IPS DF 4.7 (cell line): ENCODE results near the gene HDAC4.

Experiments
- DNase-seq: peaks from one replicate; pipeline ENCODE4 v3.0.0-alpha.2; 2013; ENCODE audit warnings: low spot score; ENCODE audit errors: extremely low read depth

Gene HDAC4

DNA sequence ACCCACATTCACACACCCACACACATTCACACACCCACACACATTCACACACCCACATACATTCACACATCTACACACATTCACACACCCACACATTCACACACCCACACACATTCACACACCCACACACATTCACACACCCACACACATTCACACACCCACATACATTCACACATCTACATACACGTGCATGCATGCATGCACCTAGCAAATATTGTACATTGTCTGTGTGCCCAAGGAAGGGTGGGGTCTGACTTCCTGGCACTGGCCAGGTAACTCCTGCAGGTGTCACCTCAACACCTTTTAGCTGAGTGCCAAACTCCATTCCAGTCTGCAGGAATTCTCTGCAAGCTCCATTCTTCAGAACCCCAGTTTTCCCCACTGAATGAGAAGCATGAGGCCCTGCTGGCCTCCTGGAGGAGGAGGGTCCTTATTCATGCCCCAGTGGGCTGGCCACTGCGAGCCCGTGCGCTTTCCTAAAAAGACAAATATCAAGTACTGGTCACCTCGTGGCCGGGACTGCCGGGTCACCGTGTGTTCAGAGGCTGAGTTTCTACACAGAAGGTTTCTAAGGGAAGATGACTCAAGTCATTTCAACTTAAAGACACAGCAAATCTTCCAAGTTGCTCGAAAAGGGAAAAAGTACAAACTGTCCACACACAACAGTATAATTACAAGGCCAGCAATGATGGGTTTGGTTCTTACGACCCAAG is 131.5 kb downstream of the HDAC4 start:
- DNase-seq: no peak

DNA sequence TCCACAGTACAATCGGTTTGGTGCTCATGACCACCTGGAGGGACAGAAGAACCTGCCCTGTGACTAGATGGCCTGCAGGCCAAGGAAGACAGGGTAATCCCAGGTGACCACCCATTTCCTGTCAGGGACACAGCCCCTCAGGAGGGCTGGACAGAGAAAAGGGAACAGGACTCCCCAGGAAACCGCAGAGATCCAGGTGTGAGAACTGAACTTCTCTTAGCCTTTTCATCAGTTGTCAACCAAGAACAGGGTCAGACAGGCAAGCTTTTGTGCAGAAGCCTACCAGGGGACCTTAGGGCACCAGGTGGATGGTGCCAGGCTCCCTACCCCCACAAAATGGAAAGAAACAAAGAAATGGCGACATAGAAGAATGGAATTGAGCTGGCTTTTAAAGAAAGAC is 132.3 kb downstream of the HDAC4 start:
- DNase-seq: no peak

DNA sequence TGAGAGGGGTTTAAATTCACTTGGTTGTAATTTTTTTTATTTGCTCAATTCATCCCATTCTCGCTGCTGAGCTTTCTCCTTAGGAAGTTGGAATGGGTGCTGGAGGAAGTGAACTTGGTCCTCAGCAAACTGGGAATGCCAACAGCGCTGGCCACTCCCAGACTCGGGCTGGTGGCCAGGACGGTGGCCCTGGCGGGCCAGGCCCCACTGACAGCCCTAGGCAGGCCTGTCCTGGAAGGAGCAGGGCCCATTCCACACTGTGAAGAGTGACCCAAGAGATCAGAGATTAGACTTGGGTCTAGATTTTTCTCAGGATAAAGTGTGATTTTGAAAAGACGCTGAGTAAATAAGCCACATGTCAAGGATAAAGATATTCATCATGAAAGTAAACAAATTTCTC is 132.7 kb downstream of the HDAC4 start:
- DNase-seq: no peak

DNA sequence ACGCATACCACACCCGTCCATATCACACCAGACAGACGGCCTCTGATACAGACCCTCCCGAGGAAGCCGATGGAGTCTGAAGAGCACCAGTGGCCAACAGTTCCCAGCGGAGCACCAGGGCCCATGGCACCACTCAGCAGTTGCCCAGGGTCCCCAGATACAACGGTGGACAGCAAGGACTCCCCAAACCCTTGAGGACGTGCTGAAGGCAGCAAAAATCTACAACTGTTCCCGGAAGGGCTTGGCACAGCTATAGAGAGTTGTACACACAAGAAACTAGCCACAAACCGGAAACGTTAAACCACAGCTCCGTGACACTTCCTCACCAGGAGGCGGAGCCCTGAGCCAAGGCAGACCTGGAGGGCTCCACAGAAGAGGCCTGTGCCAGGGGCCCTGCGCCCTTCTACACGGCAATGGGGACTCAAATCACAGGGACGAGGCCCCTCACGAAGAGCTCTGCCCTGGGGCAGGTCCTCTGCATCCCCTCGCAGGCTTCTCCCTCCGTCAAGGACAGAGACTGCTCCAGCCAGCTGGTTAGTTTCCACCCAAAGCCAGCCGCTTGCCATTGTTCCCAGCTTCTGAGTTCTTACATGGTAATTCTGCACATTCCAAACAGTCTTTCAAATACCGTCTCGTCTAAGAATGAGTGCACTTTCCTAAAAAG is 133.4 kb downstream of the HDAC4 start:
- no peak for DNase-seq

DNA sequence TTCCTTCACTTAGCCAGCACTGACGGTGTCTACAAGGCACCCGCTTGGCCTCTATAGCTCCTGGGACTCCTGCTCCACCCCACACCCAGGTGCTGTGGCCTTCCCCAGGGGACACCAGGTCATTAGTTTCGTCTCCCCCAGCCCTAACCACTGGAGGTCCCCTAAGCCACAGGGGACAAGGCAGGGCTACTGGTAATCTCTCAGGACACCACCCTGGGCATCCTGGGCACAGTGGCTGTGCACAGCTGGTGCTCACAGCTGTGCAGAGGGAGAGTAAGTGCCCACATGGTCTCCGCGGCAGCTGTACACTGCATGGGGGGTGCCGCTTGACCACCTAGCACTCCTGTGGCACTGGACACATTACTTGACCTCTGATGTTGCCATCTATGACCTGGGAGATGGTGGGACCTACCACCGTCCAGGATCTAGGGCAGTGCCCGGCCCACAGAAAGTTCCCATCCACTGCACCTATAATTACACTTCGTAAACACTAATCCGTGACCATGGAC is 134.0 kb downstream of the HDAC4 start:
- no peak for DNase-seq

DNA sequence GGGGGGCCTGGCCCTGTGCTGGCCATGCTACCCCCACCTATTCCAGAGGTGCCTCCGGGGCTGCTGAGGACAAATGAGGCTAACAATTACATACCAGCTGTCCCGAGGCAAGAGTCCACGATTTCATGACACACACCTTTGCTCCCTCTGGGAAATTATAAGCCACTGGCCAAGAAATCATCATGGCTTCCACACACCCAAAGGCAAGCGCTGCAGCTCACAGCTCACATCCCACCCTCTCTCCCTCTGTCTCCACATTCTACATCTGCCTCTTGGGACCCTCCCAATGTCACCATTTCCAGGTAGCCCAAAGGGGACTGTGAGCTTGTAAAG is 134.4 kb downstream of the HDAC4 start:
- no peak for DNase-seq

DNA sequence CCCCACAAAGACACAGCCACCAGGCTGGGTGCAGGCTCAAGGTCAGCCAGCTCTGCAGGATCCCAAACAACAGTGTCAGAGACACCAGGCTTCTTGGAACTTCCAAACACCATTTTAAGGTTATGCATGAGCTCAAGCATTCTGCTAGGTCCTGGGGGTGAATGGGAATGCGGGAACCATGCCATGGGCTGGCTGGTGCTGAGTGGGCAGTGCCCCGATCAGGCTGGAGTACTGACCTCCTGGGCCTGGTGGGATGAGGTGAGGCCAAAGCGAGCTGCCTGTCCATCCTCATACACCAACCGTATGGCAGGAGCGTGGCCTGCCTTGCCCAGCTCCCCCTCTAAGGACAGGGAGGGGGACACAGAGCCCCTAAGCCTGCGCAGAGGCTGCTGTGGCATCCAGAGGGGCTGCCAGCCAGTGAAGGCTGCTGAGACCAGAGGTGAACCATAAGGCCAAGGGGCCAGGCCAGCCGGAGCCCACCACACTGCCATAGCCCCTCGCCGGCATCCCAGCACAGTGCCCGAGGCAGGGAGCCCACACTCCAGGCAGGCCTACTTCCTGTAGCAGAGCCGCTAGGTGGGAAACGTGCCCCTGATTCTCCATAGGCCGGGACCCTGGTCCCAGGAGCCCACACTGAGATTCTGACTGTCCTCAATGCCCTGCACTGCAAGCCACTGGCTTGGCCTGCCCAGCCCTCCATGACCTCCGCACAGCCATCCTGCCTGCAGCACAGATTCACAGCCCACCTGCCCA is 135.0 kb downstream of the HDAC4 start:
- DNase-seq: no peak

DNA sequence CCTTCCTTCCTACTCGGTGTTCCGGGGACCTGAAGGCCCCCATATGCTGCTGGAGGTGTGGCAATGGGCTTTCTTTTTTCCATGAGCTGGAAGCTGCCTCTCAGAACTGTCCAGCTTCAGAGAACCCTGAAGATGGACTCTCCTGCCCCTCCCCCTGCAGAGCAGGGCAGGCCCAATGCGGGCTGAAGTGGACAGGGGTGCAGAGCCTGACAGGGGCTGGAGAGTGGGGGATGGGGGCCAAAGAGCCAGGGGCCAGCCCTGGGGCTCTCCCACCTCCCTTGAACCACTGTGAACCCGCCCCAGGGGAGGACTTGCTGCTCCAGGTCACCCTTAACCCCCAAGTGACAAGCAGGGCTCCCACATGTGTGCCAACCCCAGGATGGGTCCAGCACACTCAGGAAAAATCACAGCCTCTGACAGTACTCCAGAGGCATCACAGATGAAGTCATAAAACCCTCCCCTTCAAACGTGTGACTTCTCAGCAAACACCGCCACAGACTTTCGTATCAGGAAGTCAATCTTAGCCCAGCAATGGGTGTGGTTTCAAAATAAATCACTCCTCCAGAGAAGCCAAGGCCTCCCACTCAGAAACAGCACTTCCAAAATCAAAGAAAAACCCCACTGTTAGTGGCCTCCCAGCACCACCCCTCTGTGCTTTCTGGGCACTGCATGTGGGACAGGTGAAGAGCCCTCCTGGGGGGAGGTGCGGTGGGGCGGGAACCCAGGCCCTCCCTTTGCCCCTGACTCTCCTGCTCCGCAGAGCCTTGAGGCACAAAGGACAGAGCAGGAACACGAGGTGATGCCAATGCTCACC is 135.8 kb downstream of the HDAC4 start:
- DNase-seq: no peak

DNA sequence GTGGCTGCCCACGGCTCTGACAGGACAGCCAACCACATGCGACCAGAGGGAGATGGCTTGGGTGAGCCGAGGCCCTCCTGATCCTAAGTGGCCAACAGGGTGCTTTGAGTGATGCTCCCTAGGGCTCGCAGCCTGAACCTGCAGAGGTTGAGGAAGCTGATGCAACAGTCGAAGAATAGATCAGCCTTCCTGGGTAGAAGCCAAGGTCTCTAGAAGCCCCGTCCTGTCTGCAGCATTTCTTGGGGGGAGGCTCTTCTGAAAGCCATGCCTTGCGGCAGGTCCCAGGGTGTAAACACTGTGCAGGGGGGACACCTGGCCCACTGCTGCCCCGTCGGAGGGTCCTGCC is 136.4 kb downstream of the HDAC4 start:
- DNase-seq: no peak

DNA sequence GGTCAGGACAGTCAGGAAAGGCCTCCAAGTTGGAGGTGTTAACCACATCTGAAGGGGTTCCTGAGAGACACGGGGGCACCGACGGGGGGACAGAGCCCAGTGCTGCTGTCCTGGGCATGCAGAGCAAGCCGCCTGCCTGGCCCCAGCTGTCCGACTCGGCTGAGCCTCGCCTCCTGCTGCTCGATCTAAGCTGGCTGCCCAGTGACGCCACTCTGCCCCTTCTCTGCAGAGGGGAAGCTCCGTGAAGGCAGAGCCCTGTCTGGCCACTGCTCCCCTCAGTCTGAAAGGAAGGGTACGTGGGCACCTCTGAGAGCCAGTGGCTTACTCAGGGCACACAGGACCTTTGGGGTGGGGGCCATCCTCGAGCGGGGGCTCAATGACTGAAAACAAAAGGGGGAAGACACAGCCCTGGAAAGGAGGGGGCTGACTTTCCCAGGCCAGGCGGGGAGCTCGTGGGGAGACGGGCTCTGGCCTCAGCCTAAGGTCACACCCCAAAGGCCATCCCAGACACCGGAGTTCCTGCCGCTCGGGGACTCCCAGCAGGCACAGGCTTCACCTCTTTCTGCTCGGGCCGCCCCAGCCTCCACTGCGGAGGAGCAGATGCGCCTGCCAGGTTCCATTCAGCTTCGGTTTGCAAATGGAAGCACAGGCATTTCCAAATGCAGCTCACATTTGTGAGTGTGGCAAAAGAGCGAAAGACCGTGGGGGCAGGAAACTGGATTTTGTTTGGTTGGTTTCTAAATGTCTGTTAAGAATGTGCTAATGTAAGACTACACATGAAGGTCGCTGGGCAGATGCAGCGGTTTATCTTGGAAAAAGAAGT is 136.9 kb downstream of the HDAC4 start:
- DNase-seq: no peak

DNA sequence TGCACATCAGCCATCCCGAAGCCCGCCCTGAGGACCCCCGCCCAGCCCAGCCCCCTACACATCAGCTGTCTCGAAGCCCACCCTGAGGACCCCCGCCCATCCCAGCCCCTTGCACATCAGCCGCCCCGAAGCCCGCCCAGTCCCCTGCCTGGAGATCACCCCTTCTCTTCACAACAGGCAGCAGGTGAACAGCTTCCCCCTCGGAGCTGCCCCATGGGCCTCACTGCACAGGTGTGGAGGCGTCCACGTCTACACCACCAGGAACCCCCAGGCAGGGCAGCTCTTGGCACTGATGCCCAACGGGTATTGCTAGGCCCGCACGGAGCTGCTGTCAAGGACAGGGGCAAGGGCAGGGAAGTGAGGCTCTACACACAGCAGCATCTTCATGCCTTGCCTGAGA is 137.6 kb downstream of the HDAC4 start:
- no peak for DNase-seq

DNA sequence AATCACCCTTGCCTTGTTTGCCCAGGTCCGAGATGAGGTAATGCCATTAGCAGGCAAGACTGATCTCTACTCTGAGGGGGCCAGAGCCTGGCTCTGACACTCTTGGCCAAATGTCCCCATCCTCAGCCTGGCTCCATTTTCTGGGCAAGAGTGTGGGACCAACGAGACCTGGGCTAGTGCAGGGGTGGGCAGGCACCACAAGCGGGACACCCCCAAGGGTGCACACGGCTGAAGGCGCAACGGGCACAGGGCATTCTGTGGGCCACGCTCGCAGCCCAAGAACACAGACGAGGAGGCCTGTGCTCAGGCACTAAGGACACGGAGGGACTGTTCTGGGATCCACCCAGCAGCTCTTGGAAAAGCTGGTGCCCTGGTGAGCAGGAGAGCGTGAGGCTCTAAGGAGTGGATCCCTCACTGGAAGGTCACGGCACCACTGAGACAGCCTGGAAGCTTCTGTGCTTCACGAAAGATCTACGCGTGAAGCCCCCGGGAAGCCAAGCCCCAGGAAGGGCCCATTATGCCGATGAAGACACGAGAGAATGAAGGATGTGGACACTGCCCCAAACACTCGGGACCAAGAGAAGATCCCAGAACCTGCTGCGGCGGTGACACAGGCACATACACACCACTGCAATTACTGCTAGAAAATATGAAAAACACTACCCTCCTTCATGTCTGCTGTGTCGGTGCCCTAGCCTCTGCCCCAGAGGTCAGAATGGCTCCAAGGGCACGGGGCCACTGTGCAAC is 138.2 kb downstream of the HDAC4 start:
- no peak for DNase-seq

DNA sequence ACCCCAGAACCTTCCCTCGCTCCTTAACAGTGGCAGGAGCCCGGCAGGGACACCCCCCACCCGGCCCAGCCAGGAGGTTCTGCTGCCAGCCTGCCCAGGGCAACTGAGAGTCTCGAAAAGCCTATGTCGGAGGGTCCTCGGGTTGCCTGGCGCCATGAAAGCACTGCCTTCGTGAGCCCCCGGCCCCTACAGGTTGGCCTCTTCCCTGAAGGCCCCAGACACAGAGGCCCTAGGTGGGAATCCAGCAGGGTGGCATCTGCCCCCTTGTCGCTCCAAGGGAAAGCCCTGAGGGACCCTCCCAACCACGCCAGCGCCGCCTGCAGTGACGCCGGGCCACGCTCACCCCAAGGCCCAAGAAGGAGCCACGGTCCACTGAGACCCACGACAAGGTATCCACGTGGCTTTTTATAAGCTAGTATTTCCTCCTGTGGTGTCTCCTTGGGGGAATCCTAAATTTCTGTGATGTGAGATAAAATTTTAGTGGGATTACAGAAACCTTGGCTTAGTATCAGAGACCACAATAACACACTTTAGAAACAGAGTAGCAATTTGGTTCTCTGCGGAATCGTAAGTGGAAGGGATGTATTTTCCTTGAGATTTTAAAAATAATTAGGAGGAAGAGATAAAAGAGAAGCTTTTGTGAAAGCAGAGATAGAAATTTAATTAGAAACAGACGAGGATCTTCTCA is 138.9 kb downstream of the HDAC4 start:
- no peak for DNase-seq

DNA sequence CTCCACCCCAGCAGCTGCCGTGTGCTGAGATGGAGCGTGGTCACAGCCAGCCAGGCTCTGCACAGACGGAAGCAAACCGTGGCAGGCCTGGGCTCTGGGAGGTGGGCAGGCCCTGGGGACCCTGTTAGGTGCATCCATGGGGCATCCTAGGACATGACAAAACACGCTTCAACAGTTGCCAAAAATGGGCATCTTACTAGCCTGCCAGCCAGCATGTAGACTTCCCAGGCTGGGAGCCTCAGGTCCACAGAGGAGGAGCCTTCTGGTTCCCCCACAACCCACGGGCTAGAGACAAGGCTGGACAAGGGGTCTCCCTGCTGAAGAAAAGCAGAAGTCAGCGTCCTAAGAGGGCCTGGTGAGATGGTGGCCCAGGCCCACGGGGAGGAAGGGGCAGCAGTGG is 139.5 kb downstream of the HDAC4 start:
- no peak for DNase-seq

DNA sequence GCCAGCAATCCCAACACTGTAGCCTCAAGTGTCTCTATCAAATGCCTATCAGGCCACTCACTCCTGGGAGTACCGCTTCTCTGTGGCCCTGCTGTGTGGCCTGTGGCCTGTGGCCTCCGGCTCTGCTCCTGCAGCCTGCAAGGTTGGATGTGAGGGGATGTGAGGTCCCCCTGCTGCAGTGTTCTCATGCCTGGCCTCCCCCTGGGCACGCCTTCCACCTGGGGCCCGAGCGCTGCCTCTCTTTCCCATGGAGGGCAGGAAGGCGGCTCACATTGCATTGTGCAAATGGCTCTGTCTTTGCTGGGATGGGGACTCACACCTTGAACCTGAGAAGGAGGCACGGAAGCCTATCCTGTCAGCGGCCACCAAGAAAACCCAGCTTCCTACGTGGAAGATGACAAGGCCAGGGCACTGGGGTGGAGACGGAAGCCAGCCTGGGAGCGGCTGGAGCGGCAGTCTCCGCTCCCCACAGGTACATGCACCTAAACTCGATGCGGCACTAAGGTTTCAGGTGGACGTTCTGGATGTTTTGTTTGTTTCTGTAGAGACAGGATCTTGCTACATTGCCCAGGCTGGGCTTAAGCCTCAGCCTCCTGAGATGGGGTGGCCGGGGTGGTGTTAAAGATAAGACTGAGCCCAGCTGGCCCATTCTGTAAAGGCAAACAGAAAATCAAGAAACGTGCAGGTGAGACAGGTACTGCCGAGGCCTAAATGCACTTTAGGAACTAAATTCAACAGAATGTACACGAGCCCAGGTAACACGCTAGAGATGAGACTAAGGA is 140.1 kb downstream of the HDAC4 start:
- no peak for DNase-seq

DNA sequence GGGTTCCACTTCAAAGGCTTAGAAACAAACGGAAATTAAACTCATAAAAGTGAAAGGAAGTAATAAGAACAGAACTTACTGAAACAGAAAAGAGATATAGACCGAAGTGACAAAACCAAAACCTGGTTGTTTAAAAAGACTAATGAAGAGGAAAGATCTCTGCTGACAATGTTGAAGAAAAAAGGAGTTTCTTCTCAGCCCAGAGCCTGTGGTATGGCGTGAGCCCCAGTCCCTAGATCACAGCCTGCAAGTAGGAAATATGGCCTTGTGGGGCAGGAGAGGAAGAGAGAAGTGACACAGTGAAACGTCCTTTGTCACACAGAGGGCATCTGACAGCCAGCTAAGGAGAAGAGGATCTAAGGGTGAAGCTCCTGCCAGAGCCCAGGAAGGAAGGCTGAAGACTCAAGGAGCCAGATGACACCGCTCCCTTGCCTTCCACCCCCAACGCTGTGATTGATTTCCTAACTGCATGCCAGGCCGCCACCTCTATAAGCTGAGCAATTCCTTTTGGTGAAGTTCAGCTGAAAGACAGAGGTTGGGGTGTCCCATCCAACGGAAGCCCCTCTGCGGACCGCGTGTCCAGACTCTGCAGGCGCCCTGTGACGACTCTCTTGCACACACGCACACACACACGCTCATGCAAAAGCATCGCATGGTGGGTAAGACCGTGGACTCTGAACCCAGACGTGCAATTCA is 141.1 kb downstream of the HDAC4 start:
- DNase-seq: no peak

DNA sequence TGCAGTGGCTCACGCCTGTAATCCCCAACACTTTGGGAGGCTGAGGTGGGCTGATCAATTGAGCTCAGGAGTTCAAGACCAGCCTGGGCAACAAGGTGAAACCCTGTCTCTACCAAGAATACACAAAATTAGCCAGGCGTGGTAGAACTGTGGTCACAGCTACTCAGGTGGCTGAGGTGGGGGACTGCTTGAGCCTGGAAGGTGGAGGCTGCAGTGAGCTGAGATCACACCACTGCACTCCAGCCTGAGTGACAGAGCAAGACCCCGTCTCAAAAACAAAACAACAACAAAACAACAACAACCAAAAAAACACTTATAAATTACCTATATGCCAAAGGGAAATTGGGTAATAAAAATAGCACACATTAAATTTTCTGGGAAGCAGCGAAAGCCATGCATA is 141.6 kb downstream of the HDAC4 start:
- no peak for DNase-seq

DNA sequence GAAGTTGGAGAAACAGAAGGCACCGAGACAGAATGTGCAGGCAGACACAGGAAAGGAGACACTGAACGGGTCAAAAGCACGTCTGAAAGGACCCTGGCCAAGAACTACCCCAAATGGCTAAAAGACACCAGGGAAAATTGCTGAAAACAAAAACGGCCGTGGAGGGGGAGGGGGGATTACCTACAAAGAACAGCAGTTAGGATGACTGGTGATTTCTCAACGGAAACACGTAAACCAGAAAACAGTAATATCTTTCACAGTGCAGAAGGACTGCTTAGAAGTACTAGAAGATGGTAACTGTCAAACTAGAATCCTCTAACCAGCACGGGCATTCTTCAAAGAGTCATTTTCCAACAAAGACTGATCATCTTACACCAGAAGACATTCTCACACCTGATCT is 142.6 kb downstream of the HDAC4 start:
- no peak for DNase-seq
